SHP77 (cell line): Measurements from ENCODE around the gene MAGI1.

Experiments
- DNase-seq, 2 experiments: peaks; one replicate each; lab custom pipeline; 2025; lab: John Stamatoyannopoulos, UW

The MAGI1 gene

GRCh38 chr3:65314916-65315315, 723.8 kb downstream of the MAGI1 start:
- no peak for DNase-seq

GRCh38 chr3:65314269-65314668, 724.4 kb downstream of the MAGI1 start:
- no peak for DNase-seq

- no peak for DNase-seq
Measured at GRCh38 chr3:65313666-65314065, 725.1 kb downstream of the MAGI1 start.

GRCh38 chr3:65305836-65306235, 732.9 kb downstream of the MAGI1 start:
- no peak for DNase-seq
